ENCODE results near the gene DNMT3L.

- TF ChIP-seq CTCF (IDR thresholded peaks at IDR 0.05) (no peak), POLR2A (IDR thresholded peaks at IDR 0.05) (no peak)
Measured at GRCh38 chr21:44261675-44262295, at the start of gene DNMT3L.
